ENCODE measurements around the gene PRR12.

- TF ChIP-seq EZH2 (IDR thresholded peaks at IDR 0.05) (no peak), POLR2AphosphoS5 (IDR thresholded peaks at IDR 0.05; ENCODE audit: borderline replicate concordance, low read depth, low read length) (no peak; the same call in 1 of the 2 replicates)
Observed at GRCh38 chr19:49658566-49659442, 67.8 kb downstream of the PRR12 start.
